ENCODE results near the gene LIM2.
"Not testable (repeated sequence)": the region's sequence is repeated elsewhere in the genome, so short reads cannot be mapped to it uniquely, and the experiment has no call there.

The LIM2 gene, protein sequence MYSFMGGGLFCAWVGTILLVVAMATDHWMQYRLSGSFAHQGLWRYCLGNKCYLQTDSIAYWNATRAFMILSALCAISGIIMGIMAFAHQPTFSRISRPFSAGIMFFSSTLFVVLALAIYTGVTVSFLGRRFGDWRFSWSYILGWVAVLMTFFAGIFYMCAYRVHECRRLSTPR

DNA sequence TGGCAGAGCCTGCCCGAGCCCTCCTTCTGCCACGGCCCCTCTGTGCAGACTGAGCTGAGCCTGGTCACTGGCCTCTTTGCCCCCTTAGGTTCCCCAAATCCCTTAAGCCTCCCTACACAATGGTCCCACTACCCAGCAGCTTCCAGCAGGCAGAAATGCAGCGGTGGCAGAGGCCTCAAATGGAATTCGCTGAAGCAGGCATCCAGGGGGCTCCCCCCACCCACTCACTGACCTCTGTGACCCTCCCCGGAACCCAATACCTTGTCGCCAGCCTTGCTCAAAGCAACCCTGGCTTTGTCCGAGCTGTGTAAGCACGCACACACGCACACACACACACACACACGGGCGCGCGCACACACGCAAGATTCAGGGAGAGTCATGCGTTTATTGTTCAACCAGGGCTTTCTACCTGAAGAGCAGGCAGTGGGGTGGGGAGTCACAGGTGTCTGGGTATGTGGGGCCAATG is at the start of gene LIM2:
Gene LIM2 (minus strand): TSS at position 51 of the 466 bp plus-strand sequence. CDS start 531 bp downstream, outside the sequence.
- DNase-seq, result no peak

DNA sequence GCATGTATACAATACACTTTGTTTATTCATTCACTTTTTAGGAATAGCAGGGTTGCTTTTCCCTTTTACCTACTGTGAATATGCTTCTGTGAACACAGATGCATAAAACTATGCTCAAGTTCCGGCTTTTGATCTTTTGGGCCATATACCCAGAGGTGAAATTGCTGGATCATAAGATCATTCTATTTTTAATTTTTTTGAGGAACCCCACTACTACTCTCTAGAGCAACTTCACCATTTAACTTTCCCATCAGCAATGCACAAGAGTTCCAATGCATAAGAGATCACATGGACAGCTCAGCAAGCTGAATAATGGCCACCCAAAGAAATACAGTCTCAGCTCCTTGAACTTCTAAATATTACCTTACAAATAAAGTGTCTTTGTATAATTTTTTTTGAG is 46.7 kb upstream of the LIM2 start:
- no peak for DNase-seq

DNA sequence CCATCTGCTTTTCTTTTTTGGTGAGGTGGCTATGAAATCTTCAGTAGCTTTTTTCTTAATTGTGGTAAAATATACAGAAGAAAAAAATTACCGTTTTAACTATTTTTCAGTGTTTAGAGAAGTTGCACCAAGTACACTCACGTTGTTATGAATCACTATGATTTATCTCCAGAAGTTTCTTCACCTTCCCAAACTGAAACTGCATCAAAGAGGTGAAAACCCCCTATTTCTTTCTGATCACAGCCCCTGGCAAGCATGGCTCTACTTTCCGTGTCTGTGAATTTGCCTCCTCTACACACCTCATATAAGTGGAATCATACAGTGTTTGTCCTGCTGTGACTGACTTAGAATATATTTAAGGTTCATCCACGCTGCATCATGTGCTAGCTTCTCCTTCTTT is 45.3 kb upstream of the LIM2 start:
- no peak for DNase-seq

DNA sequence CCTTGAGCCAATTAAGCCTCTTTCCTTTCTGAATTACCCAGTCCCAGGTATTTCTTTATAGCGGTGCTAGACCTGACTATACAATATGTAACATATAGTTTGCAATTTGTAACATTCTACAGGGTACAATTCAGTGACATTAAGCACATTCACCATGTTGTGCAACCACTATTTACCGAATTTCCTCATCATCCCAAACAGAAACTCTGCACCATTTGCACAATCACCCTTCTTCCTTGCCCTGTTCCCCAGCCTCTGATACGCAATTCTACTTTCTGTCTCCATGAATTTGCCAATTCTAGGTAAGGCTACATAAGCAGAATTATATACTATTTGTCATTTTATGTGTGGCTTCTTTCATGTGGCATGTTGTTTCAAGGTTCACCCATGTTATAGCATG is 43.4 kb upstream of the LIM2 start:
- no peak for DNase-seq

DNA sequence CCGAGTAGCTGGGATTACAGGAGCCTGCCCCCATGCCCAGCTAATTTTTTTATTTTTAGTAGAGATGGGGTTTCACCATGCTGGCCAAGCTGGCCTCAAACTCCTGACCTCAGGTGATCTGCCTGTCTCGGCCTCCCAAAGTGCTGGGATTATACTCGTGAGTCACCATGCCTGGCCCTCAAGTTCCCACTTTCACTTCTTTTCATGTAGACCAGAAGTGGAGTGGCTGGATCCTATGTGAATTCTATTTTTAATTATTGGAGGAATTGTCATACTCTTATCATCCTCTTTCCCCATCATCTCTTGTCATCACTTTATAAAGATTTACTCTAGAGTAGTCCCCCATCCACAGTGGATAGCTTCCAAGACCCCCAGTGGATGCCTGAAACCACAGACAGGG is 42.4 kb upstream of the LIM2 start:
- no peak for DNase-seq

DNA sequence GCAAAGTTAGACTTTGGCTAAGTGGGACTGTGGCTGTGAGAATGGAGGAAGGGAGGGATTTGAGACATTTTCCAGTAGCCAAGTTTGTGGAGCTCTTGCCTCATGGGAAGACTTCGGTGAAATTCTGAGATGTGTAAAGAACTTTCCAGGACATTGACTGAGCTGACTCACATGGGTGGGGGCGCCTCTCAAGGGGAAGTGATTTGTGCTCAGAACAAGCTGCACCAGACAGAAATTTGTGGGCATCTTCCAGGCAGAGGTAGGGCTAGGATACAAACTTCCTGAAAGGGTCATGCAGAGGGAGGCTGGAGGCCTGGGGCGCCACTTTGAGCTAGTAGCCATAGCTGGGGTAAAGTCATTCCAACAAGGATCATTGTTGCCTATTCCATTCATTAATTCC is 39.4 kb upstream of the LIM2 start:
- no peak for DNase-seq

DNA sequence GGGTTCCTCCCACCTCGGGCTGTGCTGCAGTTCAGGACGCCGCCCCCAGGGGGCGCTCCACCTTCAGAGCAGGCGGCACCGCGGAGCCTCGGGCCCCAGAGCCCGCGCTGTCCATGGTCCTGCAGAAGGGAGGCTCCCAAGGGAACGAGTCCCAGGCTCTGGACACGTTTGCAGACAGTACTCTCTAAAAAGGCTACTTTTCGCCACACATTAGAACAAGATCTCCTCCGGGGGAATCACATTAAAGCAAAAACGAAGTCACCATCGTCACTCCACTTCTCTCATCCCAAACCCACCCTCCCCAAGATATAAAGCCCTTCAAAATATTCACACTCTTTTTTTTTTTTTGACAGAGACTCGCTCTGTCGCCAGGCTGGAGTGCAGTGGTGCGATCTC is 34.3 kb upstream of the LIM2 start:
- DNase-seq, result peak; percentile 99

DNA sequence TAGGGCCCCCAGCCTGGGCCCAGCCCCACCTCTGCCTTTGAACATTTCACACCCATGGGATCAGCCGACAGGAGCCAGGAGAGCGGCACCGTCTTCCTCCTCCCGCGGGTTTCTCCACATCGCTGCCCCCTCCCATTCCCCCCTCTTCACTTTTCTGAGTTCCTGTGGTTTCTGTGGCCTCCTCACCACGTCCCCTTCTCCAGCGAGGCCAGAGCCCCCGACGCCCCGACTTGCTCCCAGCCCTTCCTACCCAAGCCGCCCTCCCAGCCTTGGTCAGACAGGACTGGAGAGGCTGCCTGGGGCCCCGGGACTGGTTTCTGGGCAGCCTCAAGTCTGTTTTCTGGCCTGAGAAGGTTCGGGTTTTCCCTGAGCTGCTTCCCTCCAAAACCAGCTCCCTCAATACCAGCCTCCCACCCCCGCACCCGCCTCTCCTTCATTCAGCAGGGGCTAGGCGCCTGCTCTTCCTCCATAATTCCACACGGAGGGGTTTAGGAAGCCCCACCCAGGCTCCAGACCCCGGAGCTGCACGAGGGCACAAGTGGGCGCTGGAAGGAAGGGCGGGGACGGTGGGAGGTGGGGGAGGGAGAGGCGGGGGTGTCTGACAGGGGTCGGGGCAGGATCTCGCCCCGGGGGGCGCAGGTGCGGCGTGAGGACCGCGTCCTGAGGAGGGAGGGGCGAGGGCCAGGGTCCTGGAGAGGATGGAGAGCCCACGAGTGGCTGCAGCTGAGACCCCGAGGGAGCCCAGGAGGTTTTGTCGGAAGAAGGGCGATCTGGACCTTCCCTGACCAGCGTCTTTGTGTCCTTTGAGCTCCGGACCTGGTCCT is 33.7 kb upstream of the LIM2 start:
- no peak for DNase-seq

DNA sequence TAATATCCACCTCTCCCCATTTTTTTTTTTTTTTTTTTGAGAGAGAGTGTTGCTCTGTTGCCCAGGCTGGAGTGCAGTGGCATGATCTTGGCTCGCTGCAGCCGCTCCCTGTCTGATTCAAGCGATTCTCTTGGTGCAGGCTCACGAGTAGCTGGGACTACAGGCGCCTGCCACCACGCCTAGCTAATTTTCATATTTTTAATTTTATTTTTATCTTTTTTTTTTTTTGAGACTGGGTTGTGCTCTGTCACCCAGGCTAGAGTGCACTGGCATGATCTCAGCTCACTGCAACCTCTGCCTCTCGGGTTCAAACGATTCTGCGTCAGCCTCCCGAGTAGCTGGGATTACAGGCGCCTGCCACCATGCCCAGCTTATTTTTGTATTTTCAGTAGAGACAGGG is 32.7 kb upstream of the LIM2 start:
- DNase-seq, result not testable (repeated sequence)

DNA sequence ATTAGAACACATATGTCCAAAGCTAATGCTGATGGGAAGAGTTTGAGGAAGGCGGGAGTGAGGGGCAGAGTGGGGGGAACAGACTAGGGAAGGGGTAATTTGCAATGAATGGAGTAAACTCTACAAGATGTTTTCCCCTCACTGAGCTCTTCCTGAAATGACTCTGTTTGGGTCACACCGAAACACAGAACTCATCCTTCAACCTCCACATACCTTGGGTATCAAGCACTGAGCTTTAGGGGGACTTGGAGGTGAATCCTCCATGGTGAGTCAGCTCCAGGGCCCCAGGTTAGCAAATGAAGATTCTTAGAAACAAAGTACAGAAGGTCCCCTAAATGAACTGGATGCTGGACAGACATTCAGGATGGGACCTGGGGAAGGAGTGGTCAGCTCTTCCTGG is 30.9 kb upstream of the LIM2 start:
- peak; percentile 42 for DNase-seq

DNA sequence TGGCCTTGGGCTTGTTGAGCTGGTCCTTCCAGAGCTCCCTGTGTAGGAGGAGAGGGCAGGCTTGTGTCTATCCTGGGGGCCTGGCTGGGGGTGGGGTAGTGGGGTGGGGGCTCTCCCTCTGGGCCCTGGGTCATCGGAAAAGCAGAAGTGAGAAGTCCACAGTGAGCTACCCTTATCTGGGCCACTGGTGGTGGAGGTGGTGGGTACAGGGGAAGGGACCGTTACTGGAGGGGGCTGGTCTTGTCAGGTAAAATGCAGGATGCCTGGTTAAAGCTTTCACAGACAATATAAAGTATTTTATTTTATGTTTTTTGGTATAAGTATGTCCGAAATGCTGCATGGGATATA is 30.0 kb upstream of the LIM2 start:
- DNase-seq, result no peak

DNA sequence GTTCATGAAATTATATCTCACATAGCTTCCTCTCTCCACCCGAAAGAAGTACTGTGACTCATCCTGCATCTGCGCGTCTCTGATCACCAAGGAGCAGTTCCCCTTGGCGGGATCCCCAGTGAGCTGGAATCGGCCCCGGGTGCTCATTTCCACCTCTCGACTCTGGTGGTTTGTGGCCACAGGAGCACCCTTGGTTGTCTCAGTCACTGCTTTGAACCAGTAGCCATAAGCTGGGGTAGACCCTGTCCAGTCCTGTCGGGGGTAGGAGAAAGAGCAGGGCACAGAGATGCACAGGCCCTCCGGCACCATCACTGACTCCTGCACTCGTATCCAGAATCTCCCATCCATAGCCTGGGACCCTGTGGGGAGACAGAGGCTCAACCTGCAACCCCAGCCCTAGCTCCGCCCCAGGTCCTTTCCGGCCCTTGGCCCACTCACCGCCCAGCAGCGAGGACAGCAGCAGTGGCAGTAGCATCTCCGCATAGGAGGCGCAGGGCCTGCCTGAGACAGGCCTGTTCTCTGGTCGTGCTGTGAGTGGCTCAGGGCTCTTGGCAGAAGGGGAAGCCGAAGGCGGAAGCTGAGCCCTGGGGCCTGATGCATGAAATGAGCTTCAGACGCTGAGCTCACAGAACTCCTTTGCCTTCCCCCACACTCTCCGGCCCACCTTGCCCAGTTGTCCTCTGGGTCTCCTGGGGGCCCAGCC is 29.5 kb upstream of the LIM2 start, which contains the start of gene SIGLEC10:
Gene SIGLEC10 (minus strand): TSS at position 536 of the 703 bp plus-strand sequence. CDS start 61 bp downstream, at position 475.
- DNase-seq, result peak; percentile 75

DNA sequence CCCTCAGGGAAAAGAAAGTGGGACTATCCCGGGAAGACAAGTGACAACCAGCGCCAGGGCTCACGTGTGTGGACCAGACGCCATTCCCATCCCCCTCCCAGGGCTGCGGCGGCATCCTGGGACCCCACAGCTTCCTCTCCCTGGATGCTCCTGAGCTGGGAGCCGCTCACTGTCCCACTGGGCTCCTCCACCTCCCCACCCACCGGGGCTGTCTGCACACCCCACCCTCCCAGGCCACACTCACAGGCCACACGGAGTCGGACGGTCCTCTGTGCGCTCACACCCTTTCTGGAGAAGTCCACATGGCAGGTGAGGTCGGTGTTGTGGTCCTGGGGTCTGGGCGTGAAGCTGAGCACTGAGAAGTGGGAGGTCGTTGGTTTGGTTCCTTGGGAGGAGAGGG is 28.6 kb upstream of the LIM2 start:
- not testable (repeated sequence) for DNase-seq

DNA sequence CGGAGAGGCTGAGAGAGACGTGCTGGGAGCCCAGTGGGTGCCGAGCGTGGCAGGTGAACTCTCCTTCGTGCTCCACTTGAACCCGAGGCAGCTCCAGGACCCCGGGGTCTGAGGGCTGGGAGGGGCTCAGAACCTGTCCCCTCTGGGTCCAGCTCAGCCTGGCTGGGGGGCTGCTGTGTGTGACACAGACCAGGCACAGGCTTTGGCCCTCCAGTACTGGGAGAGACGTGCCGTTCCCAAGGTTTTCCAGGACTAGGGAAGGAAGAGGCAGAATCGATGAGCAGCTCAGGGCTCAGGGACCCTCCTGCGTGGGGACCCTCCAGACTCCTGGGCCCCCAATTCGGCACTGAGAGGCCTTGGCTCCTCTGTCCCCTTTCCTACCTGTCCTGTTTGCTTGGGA is 27.4 kb upstream of the LIM2 start:
- no peak for DNase-seq

DNA sequence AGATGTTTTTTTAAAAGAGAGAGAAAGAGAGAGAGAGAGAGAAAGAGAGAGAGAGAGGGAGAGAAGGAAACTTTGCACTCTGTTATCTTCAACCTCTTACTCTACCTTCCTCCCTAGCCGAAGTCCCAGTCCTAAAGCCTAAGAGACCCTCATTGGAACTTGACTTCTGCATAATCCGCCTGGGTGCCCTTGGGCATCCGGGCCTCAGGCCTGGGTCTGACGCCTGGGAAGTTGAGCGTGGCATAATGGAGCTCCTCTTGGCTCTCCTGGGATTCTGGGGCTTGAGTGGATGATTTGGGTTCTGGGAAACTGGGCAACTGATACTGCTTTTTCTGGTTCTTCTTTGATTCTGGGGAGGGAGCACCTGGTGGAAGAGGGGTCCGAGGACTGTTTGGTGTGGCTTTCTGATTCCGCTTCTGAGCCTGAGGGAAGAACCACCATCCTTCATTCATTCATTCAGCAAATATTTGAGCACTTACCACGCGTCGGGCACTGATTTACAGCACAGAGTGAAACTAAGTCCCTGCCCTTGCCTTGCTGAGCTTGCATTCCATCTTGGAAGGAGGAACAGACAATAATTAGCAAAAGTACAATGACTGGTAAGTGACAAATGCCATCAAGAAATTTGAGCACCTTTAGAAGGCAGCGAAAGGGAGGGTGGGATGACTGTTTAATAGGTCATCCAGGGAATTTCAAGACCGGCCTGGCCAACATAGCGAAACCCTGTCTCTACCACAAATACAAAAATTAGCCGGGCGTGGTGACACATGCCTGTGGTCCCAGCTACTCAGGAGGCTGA is 23.4 kb upstream of the LIM2 start:
- no peak for DNase-seq

DNA sequence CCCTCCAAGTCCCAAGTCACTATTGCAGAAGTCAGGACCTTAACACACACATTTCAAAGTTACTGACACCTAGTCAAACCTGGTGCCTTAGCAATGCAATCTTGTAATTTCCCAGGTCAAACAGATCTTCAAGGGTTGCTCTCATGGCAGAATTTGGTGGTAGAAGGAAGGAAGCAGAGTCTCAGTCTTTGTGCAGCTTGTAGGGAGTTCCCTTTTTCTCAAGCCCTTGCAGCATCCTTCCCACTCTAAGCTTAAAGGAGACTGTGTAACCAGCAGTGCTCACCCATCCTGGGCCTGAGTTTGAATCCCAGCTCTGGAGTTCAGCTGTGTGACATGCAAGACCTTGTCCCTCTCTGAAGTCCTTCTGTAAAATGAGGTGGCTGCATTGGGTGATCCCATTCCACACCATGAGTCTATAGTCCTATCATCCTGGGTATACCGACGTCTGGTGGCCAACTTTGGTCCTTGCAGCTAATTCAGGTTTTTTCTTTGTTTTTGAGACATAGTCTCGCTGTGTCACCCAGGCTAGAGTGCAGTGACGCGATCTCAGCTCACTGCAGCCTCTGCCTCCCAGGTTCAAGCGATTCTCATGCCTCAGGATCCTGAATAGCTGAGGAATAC is 19.8 kb upstream of the LIM2 start:
- DNase-seq, result peak; percentile 49

DNA sequence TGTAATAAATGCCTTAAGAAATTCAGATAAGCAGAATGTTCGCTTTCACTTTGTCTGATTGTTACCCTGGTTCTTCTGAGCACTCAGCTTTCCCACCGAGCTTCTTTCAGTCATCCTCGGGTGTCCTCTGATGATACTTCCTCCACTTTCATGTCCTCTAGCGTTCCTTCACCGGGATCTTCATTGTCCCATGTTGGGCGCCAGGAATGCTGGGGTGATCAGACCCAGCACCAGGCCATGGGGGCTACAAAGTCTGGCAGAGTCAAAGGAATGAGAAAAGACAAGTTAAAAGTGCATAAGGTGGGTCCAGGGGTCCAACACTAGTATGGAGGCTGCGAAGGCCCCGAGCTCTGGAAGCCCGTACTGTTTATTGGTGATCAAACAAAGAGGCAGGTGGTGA is 14.3 kb upstream of the LIM2 start:
- DNase-seq, result no peak

DNA sequence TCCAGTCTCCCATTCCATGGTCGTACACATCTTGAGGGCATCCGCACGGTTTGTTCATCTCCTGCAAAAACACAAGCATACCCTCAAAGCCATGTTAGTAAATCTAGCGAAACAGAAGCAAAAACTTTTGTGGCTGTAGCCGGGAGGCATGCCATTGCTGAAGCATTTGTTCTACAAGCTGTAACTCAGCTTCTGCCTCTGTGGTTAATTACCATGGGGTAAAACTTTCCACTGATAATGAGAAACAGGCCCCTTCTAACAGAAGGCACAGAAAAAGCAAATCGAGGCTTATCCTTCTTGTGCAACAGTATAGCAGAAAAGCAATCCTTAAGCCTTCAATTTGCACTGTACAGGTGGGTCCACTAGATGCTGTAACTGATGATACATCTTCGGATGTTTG is 12.2 kb upstream of the LIM2 start:
- DNase-seq, result not testable (repeated sequence)

DNA sequence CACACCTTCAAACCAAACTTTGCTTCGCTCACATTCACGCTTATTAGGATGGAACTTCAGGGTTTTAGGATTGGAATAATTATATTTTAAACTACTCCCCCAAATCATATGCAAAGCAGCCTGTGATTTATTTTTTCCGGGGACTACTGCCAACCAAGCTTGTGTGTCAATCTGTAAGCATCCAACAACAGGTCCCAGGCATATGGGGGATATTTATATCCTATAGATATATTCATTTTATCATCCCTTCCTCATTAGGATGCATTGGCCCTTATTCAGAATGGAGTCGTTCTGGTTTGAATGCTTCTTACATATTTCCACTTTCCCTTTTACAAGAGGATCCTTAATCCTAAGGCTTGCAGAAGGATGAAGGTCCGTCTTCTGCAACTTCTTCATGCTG is 11.5 kb upstream of the LIM2 start:
- DNase-seq, result no peak

DNA sequence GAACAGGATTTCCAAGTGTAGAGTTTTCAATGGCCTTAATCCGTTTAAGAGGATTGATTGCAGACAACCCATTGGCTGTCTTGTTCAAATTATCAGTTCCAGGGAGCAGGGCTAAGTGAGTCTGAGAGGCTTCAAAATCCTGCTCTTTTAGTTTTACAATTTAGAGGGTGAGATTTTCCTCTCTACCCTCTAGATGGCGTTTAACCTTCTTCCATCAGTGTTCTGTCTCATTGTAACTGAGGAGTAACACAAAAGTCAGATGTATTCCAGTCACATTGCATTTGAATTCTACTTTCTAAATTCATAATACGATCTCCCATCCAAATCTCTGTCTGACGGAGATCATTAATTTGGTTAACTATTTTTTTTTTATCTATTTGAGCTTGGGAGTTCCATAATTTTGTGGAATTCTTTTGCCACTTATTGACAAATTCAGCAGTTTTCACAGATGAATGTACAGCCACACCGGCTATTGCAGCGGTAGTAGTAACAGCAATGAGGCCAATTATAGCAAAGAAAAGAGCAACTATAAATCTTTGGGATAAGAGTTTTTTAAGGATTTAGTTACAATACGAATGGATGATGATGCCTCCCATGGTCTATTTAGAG is 10.4 kb upstream of the LIM2 start:
- no peak for DNase-seq

DNA sequence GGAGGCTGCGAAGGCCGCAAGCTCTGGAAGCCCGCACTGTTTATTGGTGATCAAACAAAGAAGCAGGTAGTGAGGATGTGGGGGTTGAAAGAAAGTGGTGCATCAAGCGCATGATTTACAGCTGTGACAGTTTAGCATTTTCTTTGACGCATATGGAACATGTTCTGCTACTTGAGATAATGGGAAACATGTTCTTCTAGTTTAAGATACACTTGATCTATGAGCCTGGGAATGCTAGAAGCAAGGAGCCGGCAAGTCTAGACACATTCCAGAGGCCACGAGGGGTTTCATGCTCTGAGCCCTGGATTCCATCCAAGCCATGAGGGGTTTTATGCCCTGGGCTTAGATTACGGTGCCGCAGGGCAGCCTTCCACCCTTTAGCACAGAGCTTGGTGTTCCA is 9.7 kb upstream of the LIM2 start:
- DNase-seq, result not testable (repeated sequence)

DNA sequence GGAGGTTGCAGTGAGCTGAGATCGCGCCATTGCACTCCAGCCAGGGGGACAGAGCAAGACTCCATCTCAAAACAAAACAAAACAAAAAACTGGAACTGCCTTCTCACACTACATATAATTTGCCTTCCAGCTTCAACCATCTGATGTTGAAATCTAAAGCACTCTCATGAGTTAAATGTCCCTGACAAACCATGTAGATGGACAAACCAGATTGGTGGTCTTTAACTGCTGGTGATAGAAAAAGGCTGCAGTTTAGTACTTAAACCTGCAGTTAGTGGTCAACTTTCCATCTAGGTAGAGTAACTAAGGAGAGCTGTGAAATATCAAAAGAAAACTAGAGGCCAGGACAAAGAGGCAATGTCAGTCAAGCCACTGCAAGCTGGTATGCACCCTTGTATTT is 8.4 kb upstream of the LIM2 start:
- DNase-seq, result no peak

Measured in stimulated activated CD8-positive, alpha-beta memory T cell treated with anti-CD3 and anti-CD28 coated beads, Interleukin-4, amount 100 ng/mL, for 48 hours (primary cell).